Neuronal stem cell (in vitro differentiated cells): Measurements from ENCODE around the gene ANKRD65.

Experiments used
- DNase-seq: peaks from one replicate; pipeline ENCODE4 v3.0.0-alpha.2; 2013; ENCODE audit warnings: low spot score
- H2AFZ ChIP-seq: one replicate; pipeline ENCODE4 v1.6.1; 2013; ENCODE audit warnings: mild to moderate bottlenecking, low read length, inconsistent platforms
- H2AK5ac ChIP-seq: 2 replicates; pipeline ENCODE4 v1.6.1; 2013; ENCODE audit warnings: low read depth, mild to moderate bottlenecking, inconsistent platforms, low read length, moderate library complexity, mixed read lengths
- H2BK120ac ChIP-seq: 2 replicates; pipeline ENCODE4 v1.6.1; 2013; ENCODE audit warnings: low read depth, mild to moderate bottlenecking, inconsistent platforms, low read length, moderate library complexity, mixed read lengths
- H2BK12ac ChIP-seq: one replicate; pipeline ENCODE4 v1.6.1; 2013; ENCODE audit warnings: low read length, inconsistent platforms
- H2BK15ac ChIP-seq: 2 replicates; pipeline ENCODE4 v1.6.1; 2013; ENCODE audit warnings: mild to moderate bottlenecking, low read length, inconsistent platforms, mixed read lengths
- H2BK5ac ChIP-seq: one replicate; pipeline ENCODE4 v1.6.1; 2013; ENCODE audit warnings: inconsistent platforms, mild to moderate bottlenecking, low read length, moderate library complexity
- H3K14ac ChIP-seq: one replicate; pipeline ENCODE4 v1.6.1; 2013; ENCODE audit warnings: low read length, inconsistent platforms
- H3K18ac ChIP-seq: 2 replicates; pipeline ENCODE4 v1.6.1; 2013; ENCODE audit warnings: low read length, inconsistent platforms
- H3K23ac ChIP-seq: 2 replicates; pipeline ENCODE4 v1.6.1; 2013; ENCODE audit warnings: low read depth, mild to moderate bottlenecking, mixed read lengths, low read length, inconsistent platforms; ENCODE audit not compliant: poor library complexity
- H3K27ac ChIP-seq: replicated peaks from 3 replicates; pipeline ENCODE4 v1.5.1; 2013; ENCODE audit warnings: low read length, inconsistent platforms
- H3K27me3 ChIP-seq, 3 experiments: 2 replicates each; pipeline ENCODE4 v1.6.1; 2013; ENCODE audit warnings: low read length in 3 of 3, mild to moderate bottlenecking in 2 of 3, inconsistent platforms in 1 of 3, low read depth in 1 of 3, mixed read lengths in 1 of 3, moderate library complexity in 1 of 3; ENCODE audit not compliant: control insufficient read depth in 3 of 3, insufficient read depth in 3 of 3
- H3K36me3 ChIP-seq, 2 donors: replicated peaks in 1 of 2; 2 replicates each; pipeline ENCODE4 v1.6.1; 2013; ENCODE audit warnings: low read length in 2 of 2; ENCODE audit not compliant: control insufficient read depth in 2 of 2, insufficient read depth in 2 of 2
- H3K4ac ChIP-seq: 2 replicates; pipeline ENCODE4 v1.6.1; 2013; ENCODE audit warnings: inconsistent platforms, mild to moderate bottlenecking, low read length, moderate library complexity
- H3K4me1 ChIP-seq, 2 donors: 1 replicate in 1 of 2; 2 replicates in 1 of 2; pipeline ENCODE4 v1.6.1; 2013; ENCODE audit warnings: low read length in 2 of 2, low read depth in 1 of 2; ENCODE audit not compliant: control insufficient read depth in 2 of 2, insufficient read depth in 1 of 2
- H3K4me2 ChIP-seq: one replicate; pipeline ENCODE4 v1.6.1; 2013; ENCODE audit warnings: mild to moderate bottlenecking, low read length, inconsistent platforms; ENCODE audit not compliant: insufficient read depth, poor library complexity, severe bottlenecking
- H3K4me3 ChIP-seq, 2 donors: 2 replicates each; pipeline ENCODE4 v1.5.1; 2013; ENCODE audit warnings: low read length in 2 of 2, mild to moderate bottlenecking in 2 of 2, inconsistent platforms in 1 of 2, moderate library complexity in 1 of 2
- H3K79me1 ChIP-seq: one replicate; pipeline ENCODE4 v1.6.1; 2013; ENCODE audit warnings: low read depth, mild to moderate bottlenecking, inconsistent platforms, low read length, moderate library complexity
- H3K9ac ChIP-seq: one replicate; pipeline ENCODE4 v1.6.1; 2013; ENCODE audit warnings: mild to moderate bottlenecking, low read depth, low read length, inconsistent platforms; ENCODE audit not compliant: poor library complexity
- H3K9me3 ChIP-seq, 2 donors: replicated peaks in 1 of 2; 2 replicates each; pipeline versions ENCODE3 to v1.6.1; 2013; ENCODE audit warnings: low read length in 2 of 2, mild to moderate bottlenecking in 2 of 2, inconsistent platforms in 1 of 2, low read depth in 1 of 2, mixed read lengths in 1 of 2, moderate library complexity in 1 of 2; ENCODE audit not compliant: control insufficient read depth in 2 of 2, insufficient read depth in 1 of 2
- H4K8ac ChIP-seq: one replicate; pipeline ENCODE4 v1.6.1; 2013; ENCODE audit warnings: low read depth, mild to moderate bottlenecking, inconsistent platforms, low read length, moderate library complexity
- H4K91ac ChIP-seq: one replicate; pipeline ENCODE4 v1.6.1; 2013; ENCODE audit warnings: low read length, low read depth, mild to moderate bottlenecking, inconsistent platforms; ENCODE audit not compliant: poor library complexity
- whole genome bisulfite sequencing, 2 donors: extraction: QIAGEN DNeasy Blood & Tissue Kit; methylation state at CpG; one replicate each; pipeline ENCODE4 v1.1.7; 2013; ENCODE audit warnings: missing lambda C conversion rate in 2 of 2, mixed read lengths in 1 of 2; ENCODE audit not compliant: insufficient read length in 2 of 2, insufficient replicate concordance in 1 of 2; ENCODE audit errors: extremely low coverage in 2 of 2; 5-methylcytosine and 5-hydroxymethylcytosine counted together

Gene ANKRD65

DNA sequence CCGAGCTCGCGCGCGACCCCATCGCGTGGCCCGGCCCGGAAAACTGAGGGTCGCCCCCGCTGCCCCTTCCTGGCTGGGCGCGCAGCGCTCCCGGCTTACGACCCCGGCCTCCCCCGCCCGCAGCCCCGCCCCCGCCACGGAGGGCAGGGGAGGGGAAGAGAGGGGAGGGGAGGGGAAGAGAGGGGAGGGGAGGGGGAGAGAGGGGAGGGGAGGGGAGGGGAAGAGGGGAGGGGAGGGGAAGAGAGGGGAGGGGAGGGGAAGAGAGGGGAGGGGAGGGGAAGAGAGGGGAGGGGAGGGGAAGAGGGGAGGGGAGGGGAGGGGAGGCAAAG lies 6.7 kb upstream of the ANKRD65 start:
- Histone ChIP-seq H3K4me1 (peaks cover 30 to 50% of the 10 kb centered on the region in 2 donors), H2AK5ac (peak overlapping the region; percentile 18), H3K4ac (no peak overlapping the region), H2BK5ac (no peak overlapping the region), H3K18ac (peak overlapping the region; percentile 94), H3K23ac (peak overlapping the region; percentile 55), H3K27me3 (no peaks in the 10 kb centered on the region), H3K4me2 (peak overlapping the region; percentile 80), H3K36me3 (no peaks in the 10 kb centered on the region), H2BK12ac (no peak overlapping the region), H4K91ac (no peak overlapping the region), H3K27ac (no peak overlapping the region), H3K79me1 (peaks cover 1% of the 10 kb centered on the region), H2BK120ac (no peak overlapping the region), H2BK15ac (peak overlapping the region; percentile 94), H2AFZ (peak overlapping the region; percentile 84), H3K9me3 (peaks cover 0 to 3% of the 10 kb centered on the region in 2 donors), H3K4me3 (peak overlapping the region; percentile 40 to 70), H3K9ac (peak overlapping the region; percentile 70), H4K8ac (no peak overlapping the region), H3K14ac (no peak overlapping the region)
- no CpG with 5 or more reads among the region's 22 CpGs for WGBS, 2 donors
- no peak for DNase-seq

DNA sequence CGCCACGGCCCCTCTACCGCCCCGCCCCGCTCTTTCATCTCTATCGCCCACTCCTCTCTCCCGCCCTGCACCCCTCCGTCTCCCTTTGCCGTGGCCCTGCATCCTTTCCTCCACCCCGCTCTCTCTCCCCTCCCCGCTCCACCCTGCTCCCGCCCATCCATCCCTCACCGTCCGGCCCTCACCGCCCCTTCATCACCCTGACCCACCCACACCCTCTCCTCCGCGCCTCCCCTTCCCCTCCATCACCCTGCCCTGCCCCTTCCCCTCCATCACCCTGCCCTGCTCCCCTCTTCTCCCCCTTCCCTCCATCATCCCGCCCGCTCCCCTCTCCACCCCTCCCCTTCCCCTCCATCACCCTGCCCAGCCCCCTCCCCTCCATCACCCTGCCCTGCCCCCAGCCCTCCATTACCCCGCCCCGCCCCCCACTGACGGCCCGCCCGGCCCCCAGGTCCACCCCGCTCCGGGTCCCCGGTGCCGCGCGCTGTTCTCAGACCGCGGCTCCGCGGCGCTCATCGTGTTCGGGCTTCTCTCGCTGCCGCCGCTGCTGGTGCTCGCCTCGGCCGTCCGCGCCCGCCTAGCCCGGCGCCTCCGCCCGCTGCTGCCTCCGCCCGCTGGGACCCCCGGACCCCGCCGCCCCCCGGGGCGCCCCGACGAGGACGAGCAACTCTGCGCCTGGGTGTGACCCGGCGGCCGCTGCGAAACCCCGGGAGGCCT lies 6.2 kb upstream of the ANKRD65 start:
- H3K18ac ChIP-seq = peak overlapping the region; percentile 94
- H3K27me3 ChIP-seq = no peaks in the 10 kb centered on the region
- peaks cover 25 to 49% of the 10 kb centered on the region in 2 donors for H3K4me1 ChIP-seq
- H2BK5ac ChIP-seq = no peak overlapping the region
- H2BK120ac ChIP-seq = no peak overlapping the region
- H3K23ac ChIP-seq = peak overlapping the region; percentile 55
- H3K4me3 ChIP-seq = peak overlapping the region; percentile 40 to 70
- H3K4ac ChIP-seq = no peak overlapping the region
- H3K36me3 ChIP-seq = no peaks in the 10 kb centered on the region
- peak overlapping the region; percentile 80 for H3K4me2 ChIP-seq
- peak; percentile 76 for DNase-seq
- peak overlapping the region; percentile 84 for H2AFZ ChIP-seq
- H2BK15ac ChIP-seq = peak overlapping the region; percentile 94
- peaks cover 0 to 3% of the 10 kb centered on the region in 2 donors for H3K9me3 ChIP-seq
- peak overlapping the region; percentile 92 for H4K91ac ChIP-seq
- H3K14ac ChIP-seq = no peak overlapping the region
- peak overlapping the region; percentile 70 for H3K9ac ChIP-seq
- peak overlapping the region; percentile 99 for H2AK5ac ChIP-seq
- 100% methylated on average over 2 of the region's 66 CpGs; no CpG with 5 or more reads in 1 of the 2 donors for WGBS, 2 donors
- no peak overlapping the region for H3K27ac ChIP-seq
- no peak overlapping the region for H4K8ac ChIP-seq
- peaks cover 1% of the 10 kb centered on the region for H3K79me1 ChIP-seq
- H2BK12ac ChIP-seq = no peak overlapping the region

DNA sequence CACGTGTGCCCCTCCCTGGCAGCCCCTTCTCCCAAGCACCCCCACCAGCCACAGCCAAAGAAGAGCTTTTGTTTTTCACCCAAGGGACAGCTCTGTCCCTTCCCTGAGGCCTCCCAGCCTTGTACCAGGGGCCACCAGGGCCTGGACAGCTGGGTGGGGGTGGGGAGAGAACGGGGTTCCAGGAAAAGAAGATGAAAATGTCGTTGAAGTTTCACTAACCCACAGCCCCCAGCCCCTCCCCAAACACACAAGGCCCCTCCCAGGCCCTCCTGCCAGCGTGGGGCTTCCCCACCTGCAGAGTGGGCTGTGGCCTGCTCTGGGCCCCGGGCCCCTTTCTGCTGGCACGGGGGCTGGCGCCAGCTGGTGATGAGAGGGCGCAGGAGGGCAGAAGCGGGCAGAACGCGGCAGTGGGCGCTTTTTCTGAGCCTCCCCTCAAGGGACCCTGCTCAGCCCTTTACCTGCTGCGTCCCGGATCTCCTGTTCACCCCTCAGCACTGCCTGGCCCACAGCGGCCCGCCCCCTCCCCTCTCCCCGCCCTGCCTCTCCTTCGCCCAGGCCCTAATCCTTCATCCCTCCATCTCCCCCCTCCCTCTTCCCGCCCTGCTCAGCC lies 5.5 kb upstream of the ANKRD65 start:
- H3K4me1 ChIP-seq = peaks cover 19 to 43% of the 10 kb centered on the region in 2 donors
- no peak overlapping the region for H3K4me3 ChIP-seq
- H3K9ac ChIP-seq = peak overlapping the region; percentile 84
- peak overlapping the region; percentile 99 for H3K18ac ChIP-seq
- peak overlapping the region; percentile 70 for H4K8ac ChIP-seq
- peak overlapping the region; percentile 58 for H3K27ac ChIP-seq
- peak overlapping the region; percentile 100 for H2BK120ac ChIP-seq
- no peaks in the 10 kb centered on the region for H3K27me3 ChIP-seq
- peak overlapping the region; percentile 100 for H2AK5ac ChIP-seq
- peak overlapping the region; percentile 97 for H3K23ac ChIP-seq
- peaks cover 0 to 3% of the 10 kb centered on the region in 2 donors for H3K9me3 ChIP-seq
- peak overlapping the region; percentile 95 for H2BK12ac ChIP-seq
- H2BK5ac ChIP-seq = peak overlapping the region; percentile 93
- H3K4me2 ChIP-seq = peak overlapping the region; percentile 57
- no peaks in the 10 kb centered on the region for H3K36me3 ChIP-seq
- peak overlapping the region; percentile 99 for H2BK15ac ChIP-seq
- no CpG with 5 or more reads among the region's 19 CpGs for WGBS, 2 donors
- DNase-seq = no peak
- H4K91ac ChIP-seq = peak overlapping the region; percentile 99
- H3K79me1 ChIP-seq = peaks cover 1% of the 10 kb centered on the region
- H3K14ac ChIP-seq = peak overlapping the region; percentile 94
- H2AFZ ChIP-seq = peak overlapping the region; percentile 11
- H3K4ac ChIP-seq = peak overlapping the region; percentile 89
